ENCODE measurements around the gene SYNGR2. TPM values are rescaled to one million over a fixed set of nuclear protein-coding genes. Genes with fewer than 3 reads are reported as not detected.

Gene SYNGR2
- total RNA-seq, 1 donor from 2014 or later: 115 TPM

- no peaks in the 10 kb centered on the region for H3K27me3 ChIP-seq
- no peak overlapping the region for H3K4me3 ChIP-seq
- no peaks in the 10 kb centered on the region for H3K36me3 ChIP-seq
- no peak for DNase-seq (ENCODE audit: low spot score in 2 of 2)
- no peak overlapping the region for H3K27ac ChIP-seq
- no peaks in the 10 kb centered on the region for H3K4me1 ChIP-seq
- H3K9me3 ChIP-seq: no peaks in the 10 kb centered on the region
- TF ChIP-seq, protein P1, sequence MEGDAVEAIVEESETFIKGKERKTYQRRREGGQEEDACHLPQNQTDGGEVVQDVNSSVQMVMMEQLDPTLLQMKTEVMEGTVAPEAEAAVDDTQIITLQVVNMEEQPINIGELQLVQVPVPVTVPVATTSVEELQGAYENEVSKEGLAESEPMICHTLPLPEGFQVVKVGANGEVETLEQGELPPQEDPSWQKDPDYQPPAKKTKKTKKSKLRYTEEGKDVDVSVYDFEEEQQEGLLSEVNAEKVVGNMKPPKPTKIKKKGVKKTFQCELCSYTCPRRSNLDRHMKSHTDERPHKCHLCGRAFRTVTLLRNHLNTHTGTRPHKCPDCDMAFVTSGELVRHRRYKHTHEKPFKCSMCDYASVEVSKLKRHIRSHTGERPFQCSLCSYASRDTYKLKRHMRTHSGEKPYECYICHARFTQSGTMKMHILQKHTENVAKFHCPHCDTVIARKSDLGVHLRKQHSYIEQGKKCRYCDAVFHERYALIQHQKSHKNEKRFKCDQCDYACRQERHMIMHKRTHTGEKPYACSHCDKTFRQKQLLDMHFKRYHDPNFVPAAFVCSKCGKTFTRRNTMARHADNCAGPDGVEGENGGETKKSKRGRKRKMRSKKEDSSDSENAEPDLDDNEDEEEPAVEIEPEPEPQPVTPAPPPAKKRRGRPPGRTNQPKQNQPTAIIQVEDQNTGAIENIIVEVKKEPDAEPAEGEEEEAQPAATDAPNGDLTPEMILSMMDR (IDR thresholded peaks at IDR 0.05): no peak
- intact Hi-C loops (cut with DNase I): no loop called here
Measured at GRCh38 chr17:78151514-78152008, 16.8 kb upstream of the SYNGR2 start.

GRCh38 chr17:78154903-78155811 is 13.2 kb upstream of the SYNGR2 start:
- TF ChIP-seq, protein P1 (IDR thresholded peaks at IDR 0.05): no peak
- Histone ChIP-seq H3K27me3 (no peaks in the 10 kb centered on the region), H3K4me1 (no peaks in the 10 kb centered on the region), H3K4me3 (no peak overlapping the region), H3K9me3 (no peaks in the 10 kb centered on the region), H3K36me3 (no peaks in the 10 kb centered on the region), H3K27ac (no peak overlapping the region)
- DNase-seq (ENCODE audit: low spot score in 2 of 2): no peak
- intact Hi-C loops (cut with DNase I): no loop called here

- Histone ChIP-seq H3K9me3 (no peaks in the 10 kb centered on the region), H3K36me3 (no peaks in the 10 kb centered on the region), H3K27ac (no peak overlapping the region), H3K4me1 (no peaks in the 10 kb centered on the region), H3K4me3 (no peak overlapping the region), H3K27me3 (no peaks in the 10 kb centered on the region)
- TF ChIP-seq, protein P1 (IDR thresholded peaks at IDR 0.05): no peak
- no peak for DNase-seq (ENCODE audit: low spot score in 2 of 2)
- intact Hi-C loops (cut with DNase I): no loop called here
Measured at GRCh38 chr17:78159575-78160158, 8.7 kb upstream of the SYNGR2 start.

- TF ChIP-seq, protein P1 (IDR thresholded peaks at IDR 0.05): no peak
- no peaks in the 10 kb centered on the region for H3K27me3 ChIP-seq
- peaks cover 0 to 3% of the 10 kb centered on the region in 2 donors for H3K4me1 ChIP-seq
- no peak for DNase-seq (ENCODE audit: low spot score in 2 of 2)
- no peak overlapping the region for H3K4me3 ChIP-seq
- H3K27ac ChIP-seq: no peak overlapping the region
- H3K36me3 ChIP-seq: no peaks in the 10 kb centered on the region
- no peaks in the 10 kb centered on the region for H3K9me3 ChIP-seq
- intact Hi-C loops (cut with DNase I): no loop called here
Measured at GRCh38 chr17:78163881-78164747, 4.3 kb upstream of the SYNGR2 start.

- H3K27ac ChIP-seq: no peak overlapping the region
- H3K9me3 ChIP-seq: no peaks in the 10 kb centered on the region
- intact Hi-C loops (cut with DNase I): no loop called here
- TF ChIP-seq, protein P1 (IDR thresholded peaks at IDR 0.05): no peak
- no peak for DNase-seq (ENCODE audit: low spot score in 2 of 2)
- no peaks in the 10 kb centered on the region for H3K27me3 ChIP-seq
- H3K4me3 ChIP-seq: no peak overlapping the region
- H3K36me3 ChIP-seq: no peaks in the 10 kb centered on the region
- peaks cover 7 to 9% of the 10 kb centered on the region in 2 donors for H3K4me1 ChIP-seq
Measured at GRCh38 chr17:78164748-78165607, 3.4 kb upstream of the SYNGR2 start.
